Panc1 (cell line): ENCODE results near the gene POU2AF2.
"Not testable (repeated sequence)": the region's sequence is repeated elsewhere in the genome, so short reads cannot be mapped to it uniquely, and the experiment has no call there.

Experiments
- CTCF ChIP-seq: fragments of 450-650 bp; IDR thresholded peaks from 2 replicates; pipeline ENCODE4 v1.5.1; 2017; ENCODE audit warnings: mild to moderate bottlenecking
- POLR2AphosphoS5 ChIP-seq: IDR thresholded peaks from 2 replicates; pipeline ENCODE4 v1.6.1; 2012; ENCODE audit warnings: mild to moderate bottlenecking, low read depth, low read length, moderate library complexity

GRCh38 chr11:111320199-111320598 lies 74.7 kb downstream of the POU2AF2 start:
- TF ChIP-seq CTCF, POLR2AphosphoS5: not testable (repeated sequence)
